Measurements from ENCODE around the gene PIWIL1. TPM values are rescaled to one million over a fixed set of nuclear protein-coding genes. Genes with fewer than 3 reads are reported as not detected.

The PIWIL1 gene
- total RNA-seq, 1 experiment from 2014 or later: not detected

DNA sequence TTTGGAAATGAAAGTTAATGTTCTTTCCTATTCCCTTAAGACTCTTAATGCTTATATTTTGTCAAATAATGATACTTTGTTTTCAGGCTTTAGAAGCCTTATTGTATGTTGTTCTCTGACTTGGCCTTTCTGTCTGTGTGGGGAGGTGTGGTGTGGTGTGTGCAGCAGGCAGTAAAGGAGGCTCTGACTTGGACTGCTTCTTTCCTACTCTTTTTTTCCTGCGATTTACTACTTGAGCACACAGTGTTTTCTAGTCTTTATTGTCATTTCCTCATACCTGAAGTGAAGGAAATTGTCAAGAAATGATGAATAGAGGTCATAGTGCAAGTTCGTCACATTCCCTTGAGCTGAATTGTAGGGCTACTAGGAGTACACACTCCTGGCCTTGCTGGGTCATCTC, 26.9 kb downstream of the PIWIL1 start:
- Histone ChIP-seq H3K4me2 (ENCODE audit: insufficient read depth, insufficient read length, low read length) (no peak overlapping the region), H3K56ac (ENCODE audit: insufficient read length, low read depth, low read length) (no peak overlapping the region), H3K9ac (ENCODE audit: extremely low read depth, insufficient read length, low read length) (no peak overlapping the region), H3K79me2 (ENCODE audit: insufficient read depth, low read length) (no peaks in the 10 kb centered on the region), H3K79me1 (ENCODE audit: insufficient read depth, low read depth, low read length, poor library complexity, severe bottlenecking) (no peaks in the 10 kb centered on the region), H3K27ac (ENCODE audit: insufficient read length, low read depth, low read length) (no peak overlapping the region), H3T11ph (ENCODE audit: low read length) (no peak overlapping the region), H3K23ac (ENCODE audit: insufficient read length, low read depth, low read length) (no peak overlapping the region), H2BK12ac (ENCODE audit: insufficient read length, low read depth, low read length) (no peak overlapping the region), H2BK5ac (ENCODE audit: insufficient read length, low read length) (no peak overlapping the region), H3K4ac (ENCODE audit: low read depth, low read length) (no peak overlapping the region), H2AK5ac (ENCODE audit: insufficient read length, low read length) (no peak overlapping the region), H4K91ac (ENCODE audit: insufficient read length, low read depth, low read length) (no peak overlapping the region), H3K27me3 (ENCODE audit: insufficient read depth, low read length) (no peaks in the 10 kb centered on the region), H2BK15ac (ENCODE audit: low read depth, low read length) (no peak overlapping the region), H3K14ac (ENCODE audit: insufficient read depth, low read length) (no peak overlapping the region), H4K5ac (ENCODE audit: insufficient read length, low read depth, low read length) (no peak overlapping the region), H2BK20ac (ENCODE audit: low read depth, low read length, poor library complexity, severe bottlenecking) (no peak overlapping the region), H3K18ac (ENCODE audit: insufficient read length, low read depth, low read length) (no peak overlapping the region), H4K20me1 (ENCODE audit: control insufficient read depth, insufficient read depth, insufficient read length) (no peaks in the 10 kb centered on the region), H2AFZ (ENCODE audit: low read length) (no peak overlapping the region), H4K8ac (replicated peaks; ENCODE audit: insufficient read length, low read depth, low read length) (no peak overlapping the region), H3K9me3 (ENCODE audit: control insufficient read depth, low read depth, low read length) (no peaks in the 10 kb centered on the region), H2BK120ac (ENCODE audit: low read depth, low read length, poor library complexity, severe bottlenecking) (no peak overlapping the region), H3K4me1 (ENCODE audit: insufficient read depth, low read length) (no peaks in the 10 kb centered on the region), H3K23me2 (ENCODE audit: insufficient read length, low read depth, low read length, poor library complexity, severe bottlenecking) (no peaks in the 10 kb centered on the region)
- no CpG with 5 or more reads among the region's 2 CpGs for WGBS (ENCODE audit: extremely low coverage, insufficient read length, low lambda C conversion rate)
- H3K4me3 Mint-ChIP-seq: no peak overlapping the region
- H3K27ac Mint-ChIP-seq: no peak overlapping the region
- no peaks in the 10 kb centered on the region for H3K9me3 Mint-ChIP-seq
- no peaks in the 10 kb centered on the region for H3K4me1 Mint-ChIP-seq
- H3K27me3 Mint-ChIP-seq (ENCODE audit: low read depth): peaks cover 43% of the 10 kb centered on the region
- no peaks in the 10 kb centered on the region for H3K36me3 Mint-ChIP-seq (ENCODE audit: insufficient read depth in 1 of 3, low read depth in 3 of 3)
- TF ChIP-seq, protein P1, sequence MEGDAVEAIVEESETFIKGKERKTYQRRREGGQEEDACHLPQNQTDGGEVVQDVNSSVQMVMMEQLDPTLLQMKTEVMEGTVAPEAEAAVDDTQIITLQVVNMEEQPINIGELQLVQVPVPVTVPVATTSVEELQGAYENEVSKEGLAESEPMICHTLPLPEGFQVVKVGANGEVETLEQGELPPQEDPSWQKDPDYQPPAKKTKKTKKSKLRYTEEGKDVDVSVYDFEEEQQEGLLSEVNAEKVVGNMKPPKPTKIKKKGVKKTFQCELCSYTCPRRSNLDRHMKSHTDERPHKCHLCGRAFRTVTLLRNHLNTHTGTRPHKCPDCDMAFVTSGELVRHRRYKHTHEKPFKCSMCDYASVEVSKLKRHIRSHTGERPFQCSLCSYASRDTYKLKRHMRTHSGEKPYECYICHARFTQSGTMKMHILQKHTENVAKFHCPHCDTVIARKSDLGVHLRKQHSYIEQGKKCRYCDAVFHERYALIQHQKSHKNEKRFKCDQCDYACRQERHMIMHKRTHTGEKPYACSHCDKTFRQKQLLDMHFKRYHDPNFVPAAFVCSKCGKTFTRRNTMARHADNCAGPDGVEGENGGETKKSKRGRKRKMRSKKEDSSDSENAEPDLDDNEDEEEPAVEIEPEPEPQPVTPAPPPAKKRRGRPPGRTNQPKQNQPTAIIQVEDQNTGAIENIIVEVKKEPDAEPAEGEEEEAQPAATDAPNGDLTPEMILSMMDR (conservative IDR thresholded peaks at IDR 0.05): no peak
- no peak for DNase-seq
